Endothelial cell of umbilical vein (primary cell): ENCODE results near the gene CDK17. TPM values are rescaled to one million over a fixed set of nuclear protein-coding genes. Genes with fewer than 3 reads are reported as not detected.

Experiments used
- BruUV-seq: library from RNA; stranded (reverse); fragments of 400-500 nt; replicated peaks from 2 replicates; lab custom pipeline; 2021; lab: Mats Ljungman, UMichigan
- CTCF ChIA-PET: fragments of 300-600, 350-600 bp; sonication (Branson Sonifier 250); formaldehyde crosslinking; loops from one replicate; lab custom pipeline; 2021; ENCODE audit warnings: antibody characterized with exemption, inconsistent platforms; lab: Charles Lee
- POLR2A ChIA-PET: fragments of 300-600, 350-600 bp; sonication (Branson Sonifier 250); formaldehyde crosslinking; loops from one replicate; lab custom pipeline; 2021; ENCODE audit warnings: antibody characterized with exemption, inconsistent platforms; lab: Charles Lee
- DNase-seq: peaks from one replicate; pipeline ENCODE4 v3.0.0-alpha.2; 2011; ENCODE audit warnings: low read depth, low spot score
- FAIRE-seq: peaks from 2 replicates; lab custom pipeline; 2011; peaks lifted over from hg19 to GRCh38; lab: Jason Lieb, UNC
- H2AFZ ChIP-seq: 2 replicates; pipeline ENCODE4 v1.6.0; 2012; ENCODE audit warnings: low read depth, low read length, control low read depth, inconsistent platforms
- H3K27ac ChIP-seq: 2 replicates; pipeline ENCODE4 v1.5.1; 2011; ENCODE audit warnings: low read depth, mild to moderate bottlenecking, control low read depth, low read length, moderate library complexity; ENCODE audit not compliant: insufficient read depth
- H3K27me3 ChIP-seq, 2 experiments: 2 replicates each; pipeline versions ENCODE4 v1.6.0 to v1.6.1; 2011; ENCODE audit warnings: low read length in 2 of 2, mixed read lengths in 1 of 2; ENCODE audit not compliant: control insufficient read depth in 2 of 2, insufficient read depth in 2 of 2
- H3K36me3 ChIP-seq, 2 experiments: 2 replicates in 1 of 2; 3 replicates in 1 of 2; pipeline ENCODE4 v1.5.1; 2011; ENCODE audit warnings: low read length in 2 of 2, mild to moderate bottlenecking in 1 of 2, moderate library complexity in 1 of 2; ENCODE audit not compliant: control insufficient read depth in 2 of 2, insufficient read depth in 2 of 2; ENCODE audit errors: extremely low read depth in 1 of 2
- H3K4me1 ChIP-seq: 3 replicates; pipeline ENCODE4 v1.5.1; 2011; ENCODE audit warnings: mild to moderate bottlenecking, low read length; ENCODE audit not compliant: control insufficient read depth, insufficient read depth; ENCODE audit errors: extremely low read depth
- H3K4me2 ChIP-seq: 2 replicates; pipeline ENCODE4 v1.6.1; 2011; ENCODE audit warnings: low read length, control low read depth, mixed read lengths; ENCODE audit not compliant: insufficient read depth
- H3K4me3 ChIP-seq, 3 experiments: fragments of 200-600 bp in 1 of 3; sonication (generic), shearing (Covaris generic) in 1 of 3; replicated peaks in 1 of 3; 2 replicates each; pipeline ENCODE4 v1.5.1; 2011 to 2016; ENCODE audit warnings: control low read depth in 3 of 3, low read length in 3 of 3, mild to moderate bottlenecking in 2 of 3, inconsistent platforms in 1 of 3, low read depth in 1 of 3, moderate library complexity in 1 of 3; ENCODE audit not compliant: insufficient read depth in 1 of 3
- H3K79me2 ChIP-seq: 2 replicates; pipeline ENCODE4 v1.6.0; 2012; ENCODE audit warnings: low read length, inconsistent platforms; ENCODE audit not compliant: control insufficient read depth, insufficient read depth
- H3K9ac ChIP-seq: replicated peaks from 2 replicates; pipeline ENCODE3; 2011; ENCODE audit warnings: low read length, control low read depth; ENCODE audit not compliant: insufficient read depth; ENCODE audit errors: extremely low read depth
- H3K9me1 ChIP-seq: replicated peaks from 3 replicates; pipeline ENCODE4 v1.6.0; 2011; ENCODE audit warnings: mild to moderate bottlenecking, low read length; ENCODE audit not compliant: control insufficient read depth, insufficient read depth; ENCODE audit errors: extremely low read depth
- H3K9me3 ChIP-seq: replicated peaks from 2 replicates; pipeline ENCODE4 v1.5.1; 2012; ENCODE audit warnings: low read length, inconsistent platforms; ENCODE audit not compliant: control insufficient read depth, insufficient read depth
- H4K20me1 ChIP-seq: replicated peaks from 2 replicates; pipeline ENCODE3; 2011; ENCODE audit warnings: mild to moderate bottlenecking, low read length; ENCODE audit not compliant: control insufficient read depth, insufficient read depth; ENCODE audit errors: extremely low read depth
- EZH2 ChIP-seq: IDR thresholded peaks from 2 replicates; pipeline ENCODE4 v1.6.1; 2012; ENCODE audit warnings: borderline replicate concordance, low read depth, mild to moderate bottlenecking, moderate library complexity, low read length, inconsistent platforms; ENCODE audit not compliant: severe bottlenecking
- FOS ChIP-seq: IDR thresholded peaks from 2 replicates; pipeline ENCODE4 v1.6.1; 2011; ENCODE audit warnings: mild to moderate bottlenecking, low read length, moderate library complexity, borderline replicate concordance; ENCODE audit not compliant: insufficient read depth
- GATA2 ChIP-seq: IDR thresholded peaks from 2 replicates; pipeline ENCODE4 v1.7.0; 2011; ENCODE audit warnings: low read depth, mild to moderate bottlenecking, moderate library complexity, mixed read lengths, low read length; ENCODE audit not compliant: insufficient read length, insufficient read depth
- JUN ChIP-seq: IDR thresholded peaks from 2 replicates; pipeline ENCODE4 v1.6.1; 2011; ENCODE audit warnings: borderline replicate concordance, low read depth; ENCODE audit not compliant: insufficient read length, insufficient read depth
- MYC ChIP-seq: IDR thresholded peaks from one replicate; pipeline ENCODE4 v1.6.1; 2011; ENCODE audit warnings: mild to moderate bottlenecking, low read depth, low read length
- POLR2A ChIP-seq: IDR thresholded peaks from 2 replicates; pipeline ENCODE4 v1.6.1; 2012; ENCODE audit warnings: low read depth, mild to moderate bottlenecking, control low read depth, low read length
- POLR2AphosphoS5 ChIP-seq: IDR thresholded peaks from 2 replicates; pipeline ENCODE4 v1.6.1; 2012; ENCODE audit warnings: low read depth, mild to moderate bottlenecking, control low read depth, low read length, moderate library complexity; ENCODE audit not compliant: insufficient read depth
- dilution Hi-C: fragments of 300-500 bp; cut with MboI; formaldehyde crosslinking; loops from one replicate; pipeline ENCODE4 v1.15.0; 2019; ENCODE audit warnings: low sequenced_read_pairs; ENCODE audit not compliant: extremely low pct_ligation_motif_present
- intact Hi-C: fragments of 100-400 bp; cut with micrococcal nuclease; formaldehyde crosslinking; loops from one replicate; pipeline ENCODE4 v1.10.0; 2022
- polyA plus RNA-seq, 4 experiments: library from polyadenylated mRNA; depleted of rRNA in 3 of 4; stranded (reverse) in 3 of 4; unstranded in 1 of 4; fragments of >200 nt; gene quantifications; 2 replicates each; pipeline versions ENCODE4 v1.2.1 to v1.2.3, GENCODE V29; 2011 to 2012; ENCODE audit warnings: missing spikeins in 1 of 4
- total RNA-seq: library from RNA; stranded (reverse); gene quantifications from 2 replicates; pipeline ENCODE4 v1.2.3, GENCODE V29; 2021
- TF ChIP-seq, protein P1 (sequence below): IDR thresholded peaks from 2 replicates; pipeline ENCODE4 v1.6.1; 2011; ENCODE audit not compliant: insufficient read depth, insufficient read length
- TF ChIP-seq, protein P2 (sequence below), 2 donors: IDR thresholded peaks; 1 replicate in 1 of 2; 2 replicates in 1 of 2; pipeline ENCODE4 v1.5.1; 2011; ENCODE audit warnings: low read length in 2 of 2, mild to moderate bottlenecking in 2 of 2, moderate library complexity in 2 of 2, control low read depth in 1 of 2, inconsistent platforms in 1 of 2, low read depth in 1 of 2; ENCODE audit not compliant: insufficient read depth in 1 of 2; ENCODE audit errors: extremely low read depth in 1 of 2

The CDK17 gene
- total and polyA plus RNA-seq, 2 donors (not counting 3 experiments of a cell fraction or from before 2014, with no cell fraction given): 61.1 to 176 TPM

DNA sequence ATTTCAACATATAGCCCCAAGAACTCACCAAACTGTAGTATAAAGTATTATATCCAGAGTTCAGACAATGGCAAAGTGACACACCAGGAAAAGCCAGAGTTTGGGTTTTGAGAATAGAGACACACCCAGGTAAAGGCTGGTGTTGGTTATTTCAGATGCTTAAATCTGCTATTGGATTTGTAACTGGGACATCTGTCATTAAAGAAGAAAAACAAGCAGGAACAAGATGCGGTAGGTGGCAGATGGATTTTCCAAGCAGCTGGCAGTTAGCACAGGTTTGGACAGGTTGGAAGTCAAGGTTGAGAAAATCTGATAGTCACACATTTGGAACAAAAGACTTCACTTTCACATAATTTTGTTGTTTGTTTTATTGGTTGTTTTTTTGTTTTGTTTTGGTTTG lies 14.4 kb upstream of the CDK17 start:
- Histone ChIP-seq H2AFZ (no peak overlapping the region), H4K20me1 (no peaks in the 10 kb centered on the region), H3K79me2 (no peaks in the 10 kb centered on the region), H3K9me1 (no peaks in the 10 kb centered on the region), H3K27me3 (no peaks in the 10 kb centered on the region), H3K4me2 (no peak overlapping the region), H3K4me3 (no peak overlapping the region), H3K9ac (no peak overlapping the region), H3K4me1 (peaks cover 31% of the 10 kb centered on the region), H3K27ac (no peak overlapping the region), H3K36me3 (no peaks in the 10 kb centered on the region), H3K9me3 (no peaks in the 10 kb centered on the region)
- TF ChIP-seq FOS: no peak
- TF ChIP-seq POLR2AphosphoS5: no peak
- TF ChIP-seq, protein P1, sequence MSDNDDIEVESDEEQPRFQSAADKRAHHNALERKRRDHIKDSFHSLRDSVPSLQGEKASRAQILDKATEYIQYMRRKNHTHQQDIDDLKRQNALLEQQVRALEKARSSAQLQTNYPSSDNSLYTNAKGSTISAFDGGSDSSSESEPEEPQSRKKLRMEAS: no peak
- TF ChIP-seq GATA2: no peak
- TF ChIP-seq JUN: no peak
- no peak for TF ChIP-seq POLR2A
- no peak for TF ChIP-seq EZH2
- TF ChIP-seq MYC: no peak
- TF ChIP-seq, protein P2, sequence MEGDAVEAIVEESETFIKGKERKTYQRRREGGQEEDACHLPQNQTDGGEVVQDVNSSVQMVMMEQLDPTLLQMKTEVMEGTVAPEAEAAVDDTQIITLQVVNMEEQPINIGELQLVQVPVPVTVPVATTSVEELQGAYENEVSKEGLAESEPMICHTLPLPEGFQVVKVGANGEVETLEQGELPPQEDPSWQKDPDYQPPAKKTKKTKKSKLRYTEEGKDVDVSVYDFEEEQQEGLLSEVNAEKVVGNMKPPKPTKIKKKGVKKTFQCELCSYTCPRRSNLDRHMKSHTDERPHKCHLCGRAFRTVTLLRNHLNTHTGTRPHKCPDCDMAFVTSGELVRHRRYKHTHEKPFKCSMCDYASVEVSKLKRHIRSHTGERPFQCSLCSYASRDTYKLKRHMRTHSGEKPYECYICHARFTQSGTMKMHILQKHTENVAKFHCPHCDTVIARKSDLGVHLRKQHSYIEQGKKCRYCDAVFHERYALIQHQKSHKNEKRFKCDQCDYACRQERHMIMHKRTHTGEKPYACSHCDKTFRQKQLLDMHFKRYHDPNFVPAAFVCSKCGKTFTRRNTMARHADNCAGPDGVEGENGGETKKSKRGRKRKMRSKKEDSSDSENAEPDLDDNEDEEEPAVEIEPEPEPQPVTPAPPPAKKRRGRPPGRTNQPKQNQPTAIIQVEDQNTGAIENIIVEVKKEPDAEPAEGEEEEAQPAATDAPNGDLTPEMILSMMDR (IDR thresholded peaks at IDR 0.05; ENCODE audit: extremely low read depth in 1 of 2, insufficient read depth in 1 of 2, low read depth in 1 of 2, low read length in 2 of 2): no peak
- FAIRE-seq (no peak), DNase-seq (no peak)
- POLR2A ChIA-PET: no interaction called here
- CTCF ChIA-PET: interaction anchor here (1.2 kb wide), 1 partner anchor 10 kb away, joined by 4 read pairs; no protein-coding TSS in a partner anchor
- intact Hi-C loops: no loop called here
- dilution Hi-C loops: no loop called here
- no TSS peak for BruUV-seq
